GM19467 (cell line): ENCODE measurements around the gene LTBP2.

ENCODE experiments used
- ATAC-seq: cut with Tn5 transposase; IDR thresholded peaks from one replicate; pipeline ENCODE4 v1.9.1; 2021; ENCODE audit warnings: mild to moderate bottlenecking, moderate library complexity; ENCODE audit not compliant: unreplicated experiment

The LTBP2 gene

GRCh38 chr14:74593241-74593953 lies 18.6 kb downstream of the LTBP2 start:
- no peak for ATAC-seq

- ATAC-seq: no peak
Measured at GRCh38 chr14:74592476-74593201, 19.4 kb downstream of the LTBP2 start.

GRCh38 chr14:74591899-74592298 lies 20.1 kb downstream of the LTBP2 start:
- no peak for ATAC-seq

DNA sequence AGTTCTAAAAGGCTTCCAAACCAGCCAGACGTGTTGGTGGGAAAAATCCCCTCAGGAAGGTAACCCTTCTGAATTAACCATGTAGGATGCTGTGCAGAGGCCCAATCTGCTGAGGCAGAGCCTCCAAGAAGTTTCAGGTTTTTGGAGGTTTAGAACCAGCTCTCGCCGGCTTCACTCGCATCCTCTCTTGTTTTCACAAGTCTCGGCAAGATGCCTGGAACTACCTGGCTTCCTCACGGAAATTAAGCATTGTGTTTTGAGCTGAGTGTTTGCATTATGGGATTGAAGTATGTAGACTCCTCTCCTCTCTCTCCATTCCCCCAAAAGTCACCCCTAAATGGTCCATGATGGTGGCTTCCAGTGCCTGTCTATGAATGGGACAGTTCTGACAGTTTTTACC lies 20.6 kb downstream of the LTBP2 start:
- no peak for ATAC-seq

DNA sequence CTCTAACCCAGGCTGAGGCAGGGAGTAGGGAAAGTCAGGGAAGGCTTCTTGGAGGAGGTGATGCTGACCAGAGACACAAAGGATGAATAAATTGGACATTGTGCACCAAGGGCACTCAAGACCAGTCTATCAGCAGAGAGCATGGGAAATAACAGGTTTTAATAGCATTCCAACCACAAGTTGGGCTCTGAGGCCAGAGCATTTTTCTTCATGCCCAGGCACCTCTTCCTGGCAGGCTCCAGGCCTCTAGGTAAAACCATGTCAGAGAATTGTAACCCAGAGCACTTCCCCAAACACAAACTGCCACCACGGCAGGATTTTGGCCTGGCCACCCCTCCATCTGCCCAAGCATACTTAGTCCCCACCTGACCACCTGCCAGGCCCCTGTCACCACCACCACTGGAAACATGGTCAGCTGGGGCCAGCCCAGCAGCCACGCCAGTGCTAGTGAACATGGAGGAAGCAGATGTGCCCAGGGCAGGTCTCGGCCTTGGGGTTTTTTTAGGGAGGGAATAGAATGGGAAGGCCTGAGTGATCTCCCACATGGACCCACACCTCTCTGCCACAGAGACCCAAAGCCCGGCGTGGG lies 22.7 kb downstream of the LTBP2 start:
- ATAC-seq: no peak

DNA sequence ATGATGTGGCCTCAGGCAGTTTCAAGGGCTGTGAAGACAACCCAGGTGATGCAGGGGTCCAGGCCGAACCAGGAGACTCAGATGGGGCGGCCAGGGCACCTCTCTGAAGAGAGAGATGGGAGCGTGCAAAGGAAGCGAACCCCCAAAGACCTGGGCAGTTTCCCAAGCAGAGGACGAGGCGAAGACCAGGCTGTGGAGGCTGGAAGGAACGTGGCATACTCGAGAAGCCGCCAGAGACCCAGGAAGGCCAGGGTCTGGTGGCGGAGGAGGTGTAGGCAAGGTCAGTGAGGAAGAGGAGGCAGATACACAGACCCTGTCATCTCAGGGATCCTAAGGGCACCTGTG lies 24.7 kb downstream of the LTBP2 start:
- no peak for ATAC-seq

- no peak for ATAC-seq
Measured at GRCh38 chr14:74586681-74587362, 25.2 kb downstream of the LTBP2 start.

DNA sequence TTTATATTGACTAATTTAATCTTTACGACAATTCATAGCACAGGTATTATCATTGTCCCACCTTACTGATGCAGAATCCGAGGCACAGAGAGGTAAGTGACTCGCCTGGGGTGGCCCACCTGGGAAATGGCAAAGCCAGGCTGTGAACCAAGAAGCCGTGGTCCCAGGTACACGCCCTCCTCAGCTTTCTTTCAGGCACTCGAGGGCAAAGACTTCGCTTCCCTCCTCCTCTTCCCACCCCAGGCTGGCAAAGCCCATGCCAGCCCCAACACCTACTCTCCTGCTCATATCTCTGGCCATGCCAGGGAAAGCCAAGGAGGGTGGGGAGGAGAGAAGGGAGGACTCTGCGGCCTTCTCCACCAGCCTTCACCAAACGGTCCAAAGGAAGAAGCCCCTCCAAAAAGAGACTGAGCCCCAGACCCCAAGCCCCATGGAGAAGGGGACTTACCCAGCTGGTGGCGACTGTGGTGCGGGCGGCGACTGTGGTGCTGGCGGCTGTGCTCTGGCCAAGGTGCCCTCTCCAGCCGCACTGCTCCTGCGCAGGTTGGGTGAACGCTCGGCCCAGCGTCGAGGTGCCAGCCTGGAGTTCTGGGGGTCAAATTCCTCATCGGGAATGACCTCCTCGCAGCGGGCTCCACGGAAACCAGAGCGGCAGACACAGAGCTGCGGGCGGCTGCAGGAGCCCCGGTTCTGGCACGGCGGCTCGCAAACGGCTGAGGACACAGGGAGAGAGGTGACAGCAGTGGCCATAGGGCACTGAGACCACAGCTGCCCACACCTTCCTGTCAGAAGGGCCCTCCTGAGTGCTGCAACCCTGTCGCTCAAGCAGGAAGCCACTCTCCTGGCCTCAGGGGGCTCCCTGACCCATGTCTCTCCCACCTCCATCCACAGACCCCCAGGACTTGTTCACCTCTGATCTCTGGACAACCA lies 26.4 kb downstream of the LTBP2 start:
- ATAC-seq: no peak

DNA sequence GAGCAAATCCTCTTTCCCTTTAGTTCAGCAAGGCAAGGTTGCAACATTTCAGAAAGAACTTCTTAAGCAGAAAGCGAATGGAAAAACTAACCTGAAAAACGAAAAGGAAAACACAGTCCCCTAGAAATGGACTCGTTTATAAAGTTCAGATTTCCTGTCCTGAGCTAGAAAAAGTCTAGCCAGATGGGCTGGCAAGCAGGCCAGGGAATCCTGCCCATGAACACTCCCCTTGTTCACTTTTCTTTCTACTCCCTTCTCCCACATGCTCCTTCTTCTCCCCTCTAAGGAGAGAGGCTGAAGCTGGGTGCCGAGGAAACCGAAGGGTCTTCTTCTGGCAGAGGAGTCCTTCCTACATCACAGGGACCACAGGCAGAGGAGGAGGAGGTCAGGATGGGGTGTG lies 27.1 kb downstream of the LTBP2 start:
- no peak for ATAC-seq

DNA sequence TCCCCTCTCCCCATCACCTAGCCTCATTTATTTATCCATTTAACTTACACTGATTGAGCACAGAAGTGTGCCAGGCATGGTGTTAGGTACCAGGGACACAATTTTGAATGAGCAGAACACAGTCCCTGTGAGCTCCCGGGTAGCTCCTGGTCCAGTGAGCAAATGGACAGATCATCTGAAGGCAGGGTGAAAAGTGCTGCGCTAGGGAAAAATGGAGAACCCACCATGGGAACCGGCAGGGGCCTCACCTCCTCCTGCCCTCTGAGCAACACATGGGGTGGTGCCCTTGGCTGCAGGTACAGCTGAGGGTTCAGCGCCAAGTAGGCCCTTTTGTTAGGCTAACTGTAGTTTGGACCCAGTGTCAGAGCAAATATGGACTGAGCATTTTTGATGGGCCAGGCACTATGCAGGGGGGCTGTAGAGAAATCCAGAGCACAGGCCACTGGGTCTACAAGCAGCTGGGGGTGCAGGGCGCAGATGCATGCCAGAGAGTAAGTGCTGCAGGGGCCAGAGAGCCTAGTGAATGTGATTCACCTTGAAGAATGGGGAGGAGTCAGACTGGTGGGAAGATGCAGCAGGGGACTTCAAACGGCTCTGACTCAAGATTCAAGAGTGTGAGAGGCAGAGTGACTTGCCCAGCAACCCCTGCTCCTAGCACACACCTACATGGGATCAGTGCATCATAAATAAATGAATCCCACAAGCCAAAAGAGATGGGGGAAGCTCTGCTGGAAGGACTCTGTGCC lies 28.2 kb downstream of the LTBP2 start:
- no peak for ATAC-seq

DNA sequence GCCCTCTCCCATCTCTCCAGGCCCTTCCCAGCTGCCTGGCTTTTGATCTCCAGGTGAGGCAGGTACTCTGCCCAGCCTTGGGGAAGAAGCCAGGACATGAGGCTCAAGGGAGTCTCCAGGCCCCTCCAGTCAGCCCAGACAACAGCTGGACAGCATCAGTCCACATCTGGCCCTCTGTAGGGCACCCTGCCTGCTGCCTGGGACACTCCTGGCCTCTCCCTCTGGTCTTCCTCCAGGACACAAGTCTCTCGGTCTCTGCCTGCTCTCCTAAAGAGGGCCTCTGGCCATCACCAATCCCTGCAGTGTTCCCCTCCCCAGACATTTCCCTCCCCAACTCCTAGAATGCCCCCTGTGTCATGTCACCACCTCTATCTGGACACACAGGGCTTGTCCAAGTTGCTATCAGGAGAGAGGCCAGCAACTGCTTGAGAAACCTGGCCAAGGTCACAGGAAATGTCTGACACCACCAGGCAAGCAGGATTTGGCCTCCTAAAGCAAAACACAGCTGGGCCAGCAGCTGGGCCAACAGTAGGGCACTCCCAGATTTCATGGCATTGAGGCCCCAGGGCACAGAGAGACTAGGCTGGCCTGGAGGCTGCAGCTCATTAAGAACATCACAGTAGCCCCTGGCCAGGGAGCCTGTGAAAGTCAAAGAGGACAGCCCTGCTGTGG lies 29.0 kb downstream of the LTBP2 start:
- no peak for ATAC-seq

DNA sequence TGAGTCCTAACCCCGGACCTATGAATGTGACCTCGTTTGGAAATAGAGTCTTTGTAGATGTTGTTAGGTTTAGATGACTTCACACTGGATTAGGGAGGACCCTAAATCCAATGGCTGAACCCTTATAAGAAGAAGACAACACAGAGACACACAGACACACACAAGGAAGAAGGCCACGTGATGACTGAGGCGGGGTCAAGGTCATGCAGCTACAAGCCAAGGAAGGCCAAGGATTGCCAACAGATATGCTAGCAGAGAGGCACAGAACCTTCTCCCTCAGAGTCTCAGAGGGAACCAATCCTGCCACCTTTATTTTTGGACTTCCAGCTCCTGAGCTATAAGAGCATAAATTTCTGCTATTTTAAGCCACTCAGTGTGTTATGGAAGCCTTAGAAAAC lies 31.8 kb downstream of the LTBP2 start:
- ATAC-seq: no peak

- ATAC-seq: no peak
Measured at GRCh38 chr14:74579447-74580274, 32.4 kb downstream of the LTBP2 start.

DNA sequence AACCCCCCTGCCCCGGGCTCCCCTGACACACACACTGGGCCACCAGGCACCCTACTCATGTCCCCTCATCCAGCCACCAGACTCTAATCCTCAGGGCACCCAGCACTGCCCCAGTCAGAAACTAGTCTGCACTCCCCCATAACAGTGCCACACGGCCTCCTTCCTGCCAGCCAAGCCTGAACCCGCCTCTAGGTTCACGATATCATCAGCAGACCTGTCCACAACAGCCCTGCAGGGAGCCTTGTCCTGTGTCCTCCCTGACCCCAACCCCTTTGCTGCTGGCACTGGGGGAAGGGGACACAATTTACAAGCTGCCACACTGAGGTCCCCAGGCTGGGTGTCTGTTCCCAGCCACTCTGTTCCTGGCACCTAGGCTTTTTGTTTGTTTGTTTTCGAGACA lies 33.6 kb downstream of the LTBP2 start:
- no peak for ATAC-seq

DNA sequence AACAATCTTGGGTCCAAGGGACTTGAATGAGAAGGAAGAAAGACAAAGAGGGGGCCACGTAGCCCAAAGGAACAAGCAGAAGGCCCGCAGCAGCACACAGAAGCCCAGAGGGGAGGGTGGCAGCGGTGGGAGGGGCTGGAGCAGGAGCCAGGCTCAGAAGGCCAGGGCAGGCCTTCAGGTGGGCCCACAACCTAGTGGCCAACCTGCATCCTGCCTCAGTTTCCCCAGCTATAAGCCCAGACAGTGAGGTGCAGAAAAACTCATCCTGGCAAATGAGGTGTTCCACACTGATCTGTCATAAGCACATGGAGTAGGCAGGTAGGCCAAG lies 34.1 kb downstream of the LTBP2 start:
- no peak for ATAC-seq

- ATAC-seq: no peak
Measured at GRCh38 chr14:74577247-74577947, 34.6 kb downstream of the LTBP2 start.

DNA sequence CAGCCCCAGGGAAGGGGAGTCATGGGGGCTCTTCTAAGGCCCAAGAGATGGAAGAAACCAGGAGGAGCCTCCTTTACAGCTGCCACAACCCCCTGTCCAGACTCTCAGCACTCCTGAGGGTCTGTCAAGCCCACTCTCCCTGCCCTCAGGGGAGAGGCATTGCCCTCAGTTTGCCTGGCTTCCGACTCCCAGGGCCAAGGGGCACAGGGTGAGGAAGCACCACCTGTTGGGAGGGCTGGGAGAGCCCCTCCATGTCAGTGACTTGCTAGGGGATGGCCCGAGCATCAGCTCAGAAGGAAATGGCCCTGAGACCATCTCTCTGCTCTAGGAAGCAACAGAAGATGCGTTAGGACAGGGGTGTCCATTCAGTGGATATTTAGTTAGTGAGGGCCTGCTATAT lies 36.1 kb downstream of the LTBP2 start:
- no peak for ATAC-seq

DNA sequence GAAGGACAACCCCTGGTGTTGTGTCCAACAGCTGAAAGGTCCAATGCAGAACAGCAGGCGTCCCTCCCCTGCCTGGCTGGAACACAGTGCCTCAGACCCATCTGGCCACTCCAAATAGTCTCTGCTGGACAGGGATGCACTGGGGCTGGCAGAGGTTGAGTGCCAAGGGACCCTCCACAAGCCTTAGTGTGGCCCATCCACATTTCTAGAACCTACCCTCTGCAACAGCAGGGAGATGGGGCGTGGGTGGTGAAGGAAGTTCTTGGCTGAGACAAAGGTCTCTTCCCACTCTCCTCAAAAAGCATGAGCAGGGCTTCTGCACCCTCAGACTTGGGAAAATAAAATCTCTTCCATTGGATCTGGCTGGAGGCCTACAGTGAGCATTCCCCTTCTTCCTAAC lies 36.5 kb downstream of the LTBP2 start:
- no peak for ATAC-seq
